GM18519 (cell line): ENCODE measurements around the gene OPCML.

ENCODE experiments used
- ATAC-seq: cut with Tn5 transposase; IDR thresholded peaks from one replicate; pipeline ENCODE4 v1.9.1; 2021; ENCODE audit warnings: mild to moderate bottlenecking, moderate library complexity; ENCODE audit not compliant: unreplicated experiment, low FRiP score

The OPCML gene

DNA sequence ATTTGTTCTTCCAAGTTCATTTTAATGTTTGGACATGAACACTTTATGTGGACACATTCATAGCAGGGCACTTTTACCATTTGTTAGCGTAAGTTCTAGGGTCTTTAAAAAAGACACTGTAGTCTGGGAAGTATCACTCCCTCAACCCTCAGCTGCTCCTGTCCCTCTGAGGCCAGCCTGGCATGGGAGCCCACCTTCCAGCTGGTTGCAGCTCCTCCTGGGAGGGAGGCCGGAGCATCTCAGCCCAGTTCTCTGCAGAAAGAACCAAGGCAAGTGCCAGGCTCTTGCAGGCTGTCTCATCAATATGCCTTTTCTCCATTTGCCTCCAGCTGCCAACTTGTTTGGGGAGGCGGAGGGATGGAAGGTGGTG lies 150.6 kb downstream of the OPCML start:
- no peak for ATAC-seq

DNA sequence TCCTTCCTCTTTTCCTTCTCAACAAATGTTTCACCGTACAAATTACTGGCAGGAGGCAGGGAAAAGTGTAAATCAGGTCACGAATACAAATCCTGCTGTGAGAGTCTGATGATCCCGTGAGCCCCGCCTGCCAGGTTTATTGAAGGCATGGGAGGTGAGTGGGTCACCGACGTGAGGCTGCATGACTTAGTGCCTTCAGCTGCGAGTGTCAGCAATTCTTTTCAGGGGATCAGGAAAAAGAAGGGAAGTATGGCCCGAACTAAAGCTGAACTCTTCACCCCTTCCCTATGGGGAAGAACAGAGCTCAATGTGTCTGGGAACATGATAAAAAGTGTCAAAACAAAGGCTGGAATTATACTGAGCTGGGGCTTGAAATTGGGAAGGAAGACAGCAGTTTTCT lies 166.2 kb downstream of the OPCML start:
- no peak for ATAC-seq

DNA sequence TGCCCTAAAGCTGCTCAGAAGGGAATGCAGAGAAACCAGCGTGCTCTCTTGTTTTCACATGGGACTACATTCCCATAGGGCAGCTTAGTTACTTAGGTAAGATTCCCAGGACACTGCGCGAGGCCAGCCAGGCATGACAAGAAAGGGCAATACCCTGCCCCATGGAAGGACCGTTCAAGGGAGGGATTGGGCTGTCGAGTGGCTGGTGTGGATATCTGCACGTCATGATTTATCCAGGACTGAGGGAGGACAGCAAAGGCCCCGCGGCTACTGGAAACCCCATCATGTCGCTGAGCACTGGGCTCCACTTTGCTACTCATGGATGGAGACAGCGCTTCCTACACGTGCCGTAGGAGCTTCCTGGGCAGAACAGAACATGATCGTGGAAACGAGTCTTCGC lies 169.4 kb downstream of the OPCML start:
- ATAC-seq, result no peak

DNA sequence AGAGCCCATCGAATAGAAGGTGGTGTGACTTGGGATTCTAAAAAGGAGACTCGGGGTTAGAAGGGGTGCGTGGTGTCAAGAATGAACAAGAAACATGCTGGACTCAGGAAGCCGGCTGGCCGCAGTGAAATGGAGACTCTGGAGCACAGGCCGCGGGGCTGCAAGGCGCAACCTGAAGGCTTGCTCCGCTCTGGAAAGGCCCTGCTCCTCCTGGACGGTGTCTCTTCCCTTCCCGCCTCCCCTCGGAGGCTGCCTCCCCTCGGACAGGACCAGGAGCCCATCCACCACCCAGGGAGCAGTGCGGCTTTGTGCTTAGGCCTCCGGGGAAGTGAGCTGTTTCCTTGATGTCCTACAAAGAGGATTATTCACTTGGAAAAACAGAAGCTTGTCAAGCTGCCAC lies 170.1 kb downstream of the OPCML start:
- ATAC-seq, result no peak

DNA sequence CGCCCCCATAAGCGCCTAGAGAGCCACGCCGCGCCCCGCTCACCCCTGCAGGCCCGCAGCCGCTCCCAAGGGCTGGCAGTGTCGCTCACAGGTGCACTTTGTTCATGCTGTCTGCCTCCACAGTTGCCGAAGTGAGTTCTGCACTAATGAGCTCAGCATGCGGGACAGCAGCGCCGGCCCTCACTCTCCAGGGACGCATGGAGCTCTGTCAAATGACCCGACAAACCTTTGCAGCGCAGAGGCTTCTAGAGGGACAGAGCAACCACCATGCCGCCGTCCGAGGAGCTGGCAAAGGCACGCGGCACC lies 170.7 kb downstream of the OPCML start:
- ATAC-seq, result no peak

DNA sequence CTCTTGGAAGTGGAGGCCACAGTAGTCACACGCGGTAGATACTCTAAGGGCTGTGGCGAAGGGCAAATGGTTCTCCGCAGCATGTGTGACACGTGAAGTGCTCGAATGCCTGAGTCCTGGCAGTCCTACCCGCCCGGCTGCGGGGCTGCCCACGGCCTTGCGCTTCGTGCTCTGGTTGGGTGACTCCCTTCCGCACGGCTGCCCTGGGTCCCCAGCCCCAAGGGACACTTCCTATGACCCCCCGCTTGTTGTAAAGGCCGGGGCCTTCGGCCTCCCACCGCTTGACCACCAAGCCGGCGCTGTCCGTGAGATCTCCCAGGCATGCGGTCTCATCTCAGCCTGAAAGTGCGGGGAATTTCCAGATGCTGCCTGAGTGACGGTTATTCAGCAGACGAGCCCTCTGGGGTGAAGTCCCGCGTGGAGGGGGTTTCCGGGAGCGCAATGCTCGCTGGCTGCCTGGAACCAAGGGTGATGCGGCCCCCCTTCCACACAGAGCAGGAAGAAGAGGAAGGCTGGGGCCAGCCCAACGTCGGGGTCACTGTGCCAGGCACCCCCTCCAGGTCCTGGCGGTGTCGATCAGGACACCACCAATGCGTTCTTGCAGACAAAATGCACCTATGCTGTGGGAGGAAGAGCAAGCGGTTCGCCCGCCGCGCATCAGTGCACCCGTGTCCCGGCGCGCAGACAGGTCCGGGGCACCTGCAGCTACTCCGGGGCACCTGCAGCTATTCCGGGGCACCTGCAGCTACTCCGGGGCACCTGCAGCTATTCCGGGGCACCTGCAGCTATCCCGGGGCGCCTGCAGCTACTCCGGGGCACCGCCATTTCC lies 171.2 kb downstream of the OPCML start:
- no peak for ATAC-seq

DNA sequence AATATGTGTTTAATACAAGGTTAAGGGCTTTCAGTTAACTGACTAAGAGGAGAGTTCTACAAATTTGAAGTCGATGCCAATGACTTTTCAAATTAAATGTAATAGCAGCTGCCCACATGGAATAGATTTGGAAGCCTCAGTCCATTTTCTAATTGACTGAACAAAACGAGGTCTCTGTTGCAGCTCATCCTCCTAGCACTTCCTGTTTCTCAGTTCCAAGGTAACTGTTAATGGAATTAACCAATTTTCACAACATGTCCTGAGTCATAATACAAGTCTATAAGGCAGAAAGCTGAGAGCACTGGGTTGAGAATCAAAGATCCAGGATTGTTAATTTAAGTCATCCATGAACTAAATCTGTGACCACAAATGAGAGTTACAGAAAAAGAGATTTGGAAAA lies 177.2 kb downstream of the OPCML start:
- no peak for ATAC-seq

DNA sequence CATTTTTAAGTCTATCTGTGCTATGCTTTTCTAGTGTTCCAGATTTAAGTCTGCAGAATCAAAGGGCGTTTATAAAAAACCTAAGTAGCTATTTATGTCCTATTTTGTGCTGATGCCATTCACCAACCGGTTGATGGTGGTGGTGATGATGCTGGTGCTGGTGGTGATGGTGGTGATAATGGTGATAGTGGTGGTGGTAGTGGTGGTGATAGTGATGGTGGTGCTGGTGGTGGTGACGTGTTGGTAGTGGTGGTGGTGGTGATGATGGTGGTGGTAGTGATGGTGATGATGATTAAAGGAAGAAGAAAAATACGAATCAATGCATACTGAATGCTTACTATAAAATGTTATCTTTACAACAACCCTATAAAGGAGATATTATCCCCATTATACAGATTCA lies 178.2 kb downstream of the OPCML start:
- ATAC-seq, result no peak

DNA sequence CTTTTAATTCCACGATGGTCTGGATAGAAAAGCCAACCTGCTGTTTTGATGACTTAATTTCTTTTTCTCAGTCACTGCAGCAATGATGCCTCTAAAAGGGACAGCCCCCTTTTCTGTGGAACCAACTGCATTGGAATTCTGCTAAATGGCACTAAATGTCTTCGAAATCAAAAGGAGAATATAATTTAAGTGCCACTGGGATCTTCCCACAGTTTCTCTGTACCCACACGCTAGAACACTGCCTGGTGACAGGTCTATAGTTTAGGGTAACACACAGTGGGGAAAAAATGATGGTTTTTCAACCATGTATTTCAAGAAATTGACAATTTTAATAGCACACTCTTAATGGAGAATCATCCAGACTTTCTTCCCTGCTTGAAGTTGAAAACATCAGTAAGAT lies 182.3 kb downstream of the OPCML start:
- no peak for ATAC-seq

DNA sequence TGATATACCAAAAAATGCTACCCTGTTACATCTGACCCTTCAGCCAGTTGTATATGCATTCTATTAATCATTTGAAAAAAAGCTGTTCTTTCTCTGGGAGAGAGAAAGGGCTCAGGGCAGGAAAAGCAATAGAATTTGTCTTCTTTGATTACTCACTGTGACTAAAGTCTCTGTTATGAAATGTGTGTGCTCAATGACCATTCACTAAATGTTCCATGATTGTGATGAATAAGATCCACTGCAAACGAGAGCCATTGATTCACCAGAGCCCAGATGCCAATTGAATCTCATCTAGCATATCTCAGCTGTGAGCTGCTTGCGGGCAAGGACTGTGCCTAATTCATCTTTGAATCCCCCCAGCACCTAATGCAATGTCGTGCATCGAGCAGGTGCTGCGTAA lies 184.3 kb downstream of the OPCML start:
- ATAC-seq, result no peak

DNA sequence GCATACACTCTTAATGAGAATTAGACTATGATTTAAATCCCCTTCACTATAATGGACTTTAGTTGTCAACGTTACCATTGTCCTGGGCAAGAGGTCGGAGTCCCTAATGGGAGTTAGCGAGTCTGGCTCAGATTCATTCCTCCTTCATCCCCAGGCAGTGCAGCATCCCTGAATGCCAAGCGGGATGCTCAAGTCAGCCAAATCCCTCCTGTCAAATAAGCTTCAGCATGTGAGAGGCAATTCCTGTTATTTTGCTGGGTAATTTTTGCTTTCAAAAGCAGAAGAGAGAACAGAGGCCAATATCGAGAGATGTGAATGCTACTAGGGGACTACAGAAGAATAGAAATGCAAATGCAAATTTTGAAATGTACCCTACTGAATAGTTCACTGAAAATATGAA lies 186.2 kb downstream of the OPCML start:
- ATAC-seq, result no peak

DNA sequence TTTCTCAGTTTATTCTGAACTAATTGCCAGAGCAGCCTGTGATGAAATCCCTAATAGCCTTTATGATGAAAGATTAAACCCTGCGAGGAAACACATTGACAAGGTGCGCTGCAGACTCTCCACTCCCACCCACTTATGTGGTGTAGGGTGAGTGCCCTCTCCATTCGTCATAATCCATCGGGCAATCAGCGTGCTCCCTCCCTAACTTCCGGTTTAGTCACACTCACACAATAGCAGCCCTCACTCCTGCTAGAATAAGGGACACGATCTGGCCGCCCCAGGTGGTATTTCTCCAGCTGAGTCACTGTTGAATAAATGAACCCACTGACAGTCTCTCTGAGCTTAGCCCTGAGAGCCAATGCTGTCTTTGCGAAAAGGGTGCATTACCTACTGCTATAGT lies 188.3 kb downstream of the OPCML start:
- no peak for ATAC-seq

DNA sequence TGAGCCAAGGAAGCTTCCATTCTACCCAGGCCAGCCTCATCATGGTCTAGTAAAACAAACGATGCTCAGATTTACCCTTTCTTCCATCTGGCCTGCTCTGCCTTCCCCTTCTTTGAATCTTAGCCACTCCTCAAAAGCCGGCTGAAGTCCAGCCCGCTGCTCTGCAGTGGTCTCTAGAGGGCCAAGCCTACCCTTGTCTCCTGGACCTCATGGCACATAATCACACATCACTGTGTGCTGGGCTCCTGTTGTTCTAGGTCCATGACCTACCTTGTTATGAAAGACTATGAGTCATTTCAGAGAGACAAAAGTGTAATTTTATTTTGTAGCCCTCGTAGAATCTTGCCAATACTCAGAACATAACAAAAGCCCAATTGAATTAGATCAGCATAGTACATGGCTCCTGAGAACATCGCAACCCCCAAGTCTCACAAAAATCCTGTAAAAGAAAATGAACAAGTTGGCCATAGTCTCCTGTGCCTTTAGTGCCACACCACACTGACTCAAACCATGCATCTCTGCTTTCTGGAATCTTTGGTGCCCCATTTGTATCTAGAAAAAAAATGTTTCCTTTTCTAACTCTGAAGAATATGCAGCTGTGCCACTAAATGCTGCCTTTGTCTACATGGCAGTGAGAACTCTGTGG lies 192.7 kb downstream of the OPCML start:
- no peak for ATAC-seq

DNA sequence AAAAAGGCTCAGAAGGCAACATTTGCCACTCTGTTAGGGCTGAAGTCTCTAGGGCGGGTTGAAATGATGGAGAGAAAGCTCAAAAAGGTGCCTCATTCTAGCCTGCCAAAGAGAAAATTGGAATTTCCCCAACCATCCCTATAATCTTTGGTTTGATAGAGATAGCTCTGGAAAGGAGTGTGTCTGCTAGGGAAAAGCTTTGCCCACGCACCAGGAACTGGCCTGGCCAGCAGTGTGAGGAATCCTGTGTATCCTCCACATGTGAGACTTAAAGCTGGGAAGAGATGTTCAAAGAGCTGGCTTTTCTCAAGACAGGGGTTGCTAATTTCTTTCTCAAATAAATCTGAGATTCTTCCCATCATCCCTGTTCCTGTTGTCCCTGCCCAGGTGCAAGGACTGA lies 193.7 kb downstream of the OPCML start:
- ATAC-seq, result no peak

DNA sequence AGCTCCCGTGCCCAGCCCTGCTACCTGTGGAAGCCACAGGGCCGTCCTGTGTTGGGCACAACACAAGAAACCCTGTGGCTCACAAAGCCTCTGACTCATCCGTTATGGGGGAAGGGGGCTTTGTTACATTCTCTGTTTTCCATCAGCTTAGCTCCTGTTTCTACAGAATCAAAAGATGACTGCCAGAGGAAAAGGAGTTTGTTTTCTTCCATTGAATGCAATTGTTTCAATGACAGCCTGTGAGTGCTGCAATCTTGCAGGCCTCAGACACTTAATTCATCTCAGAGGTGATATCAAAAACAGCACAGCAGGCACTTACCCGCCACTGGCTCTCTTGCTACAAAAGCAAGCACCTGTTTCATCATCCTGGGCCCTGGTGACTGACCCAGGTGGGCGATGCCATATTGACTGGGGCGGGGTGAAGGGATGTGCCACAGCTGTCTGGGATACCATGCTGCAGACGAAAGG lies 194.3 kb downstream of the OPCML start:
- ATAC-seq, result no peak

DNA sequence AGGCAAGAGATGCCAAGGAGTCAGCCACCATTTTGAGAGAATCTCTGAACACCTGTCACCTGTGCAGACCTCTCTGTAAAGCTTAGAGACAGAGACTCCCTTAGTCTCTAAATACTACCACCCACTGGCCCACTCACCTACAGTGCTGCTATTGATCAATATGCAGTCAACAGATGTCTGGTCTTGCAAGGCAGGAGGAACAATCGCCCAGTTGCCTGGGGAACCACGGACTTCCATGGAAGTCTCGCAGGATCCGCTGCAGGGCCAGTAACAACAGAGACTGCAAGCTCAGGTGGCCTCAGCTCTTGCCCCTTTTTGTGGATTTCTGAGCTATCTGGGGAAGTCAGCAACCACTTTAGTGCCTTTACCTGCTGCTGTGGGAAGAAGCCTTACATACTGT lies 195.1 kb downstream of the OPCML start:
- no peak for ATAC-seq

DNA sequence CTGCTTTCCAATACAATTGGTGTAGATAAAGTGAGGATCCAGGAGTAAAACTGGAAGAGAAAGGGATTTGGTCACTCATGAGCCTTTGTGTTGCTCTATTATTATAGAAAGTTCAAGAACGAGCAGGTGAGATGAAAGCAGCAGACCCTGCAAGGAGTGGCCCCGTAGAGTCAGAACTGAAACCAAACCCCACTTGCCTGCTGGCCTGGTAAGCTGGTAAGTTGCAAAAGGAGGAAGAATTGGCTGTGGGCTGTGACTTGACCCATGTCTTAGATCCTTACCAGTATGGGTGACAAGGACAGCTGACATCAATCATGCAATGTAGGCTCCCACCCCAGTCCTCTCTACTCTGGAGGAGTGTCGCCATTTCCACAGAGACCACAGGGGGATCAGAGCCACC lies 201.3 kb downstream of the OPCML start:
- ATAC-seq, result no peak

DNA sequence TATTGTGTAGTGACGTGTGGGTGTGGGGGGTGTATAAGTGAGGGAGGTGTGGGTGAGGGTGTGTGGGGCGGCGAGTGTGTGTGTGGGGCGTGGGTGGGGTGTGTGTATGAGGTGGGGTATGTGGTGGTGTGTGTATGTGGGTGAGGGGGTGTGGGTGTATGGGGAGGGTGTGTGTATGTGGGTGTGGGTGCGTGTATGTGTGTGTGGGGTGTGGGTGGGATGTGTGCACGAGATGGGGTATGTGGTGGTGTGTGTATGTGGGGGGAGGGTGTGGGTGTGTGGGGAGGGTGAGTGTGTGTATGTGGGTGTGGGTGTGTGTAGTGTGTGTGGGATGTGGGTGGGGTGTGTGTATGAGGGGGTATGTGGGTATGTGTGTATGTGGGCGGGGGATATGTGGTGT lies 205.5 kb downstream of the OPCML start:
- no peak for ATAC-seq

DNA sequence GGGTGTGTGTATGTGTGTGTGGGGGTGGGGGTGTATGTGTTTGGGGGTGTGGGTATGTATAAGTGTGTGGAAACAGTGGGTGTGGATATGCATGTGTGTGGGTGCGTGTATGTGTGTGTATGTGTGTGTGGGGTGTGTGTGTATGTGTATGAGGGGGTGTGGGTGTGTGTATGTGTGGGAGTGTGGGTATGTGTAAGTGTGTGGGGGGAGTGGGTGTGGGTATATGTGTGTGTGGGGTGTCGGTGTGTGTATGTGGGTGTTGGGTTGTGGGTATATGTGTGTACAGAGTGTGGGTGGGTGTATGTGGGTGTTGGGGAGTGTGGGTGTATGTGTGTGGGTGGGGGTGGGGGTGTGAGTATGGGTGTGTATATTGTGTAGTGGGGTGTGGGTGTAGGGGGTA lies 206.0 kb downstream of the OPCML start:
- ATAC-seq, result no peak

DNA sequence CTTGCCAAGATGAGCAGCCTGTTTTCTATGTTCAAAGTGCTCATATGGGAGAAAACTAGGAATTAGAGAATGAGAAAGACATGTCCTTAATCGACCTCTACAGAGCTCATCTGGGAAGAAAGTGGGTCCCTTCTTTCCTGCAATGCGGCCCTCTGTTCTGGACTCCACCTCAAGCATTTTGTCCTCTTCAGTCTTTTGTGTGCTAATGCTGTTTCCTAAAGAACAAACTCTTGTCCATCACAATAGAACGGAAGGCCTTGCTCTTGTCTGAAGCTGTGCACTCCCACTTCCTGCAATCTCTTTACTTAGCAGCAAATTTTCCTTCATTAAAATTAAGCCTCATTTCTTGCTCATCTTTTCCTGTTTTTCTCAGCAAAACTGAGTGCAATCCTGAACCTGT lies 206.6 kb downstream of the OPCML start:
- ATAC-seq, result no peak

DNA sequence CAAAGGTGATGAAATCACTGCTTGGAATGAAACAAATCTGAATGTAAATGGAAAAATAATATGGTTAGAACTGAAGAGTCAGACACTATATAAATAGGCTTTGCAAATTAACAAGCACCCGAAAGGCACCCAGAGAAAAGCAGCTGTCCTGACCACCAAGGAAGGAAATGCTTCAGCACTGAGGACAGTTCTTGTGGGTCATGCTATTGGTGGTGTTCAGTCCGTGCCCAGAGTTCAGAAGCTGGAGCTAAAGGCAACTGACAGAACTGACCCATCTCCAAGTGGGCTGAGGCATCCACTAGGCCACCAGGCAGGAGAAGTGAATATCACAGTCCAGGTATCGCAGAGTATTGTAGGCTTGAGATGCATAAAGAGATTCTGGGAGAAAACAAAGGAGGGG lies 208.9 kb downstream of the OPCML start:
- no peak for ATAC-seq

DNA sequence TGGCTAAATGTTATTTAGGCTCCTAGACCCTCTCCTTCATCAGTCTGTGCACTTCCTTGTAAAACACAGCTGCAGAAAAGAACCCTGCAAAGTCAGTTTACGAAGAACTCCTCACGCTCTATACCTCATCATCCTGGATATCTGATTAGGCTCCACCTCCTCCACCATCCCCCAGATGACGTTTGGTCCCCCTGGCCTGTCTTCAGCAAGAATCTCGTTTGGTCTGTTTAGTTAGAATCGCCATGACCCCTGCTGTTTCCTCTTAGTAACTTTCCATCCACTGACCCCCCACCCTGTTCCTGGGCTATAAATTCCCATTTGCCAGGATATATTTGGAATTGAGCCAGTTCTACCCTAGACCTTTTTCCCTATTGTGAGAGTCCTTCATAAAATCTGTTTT lies 214.1 kb downstream of the OPCML start:
- no peak for ATAC-seq
